Measurements from ENCODE around the gene CENPF. TPM values are rescaled to one million over a fixed set of nuclear protein-coding genes. Genes with fewer than 3 reads are reported as not detected.
A peak's percentile ranks its signal among the peaks of the same experiment; 100 is the strongest.

Gene CENPF
- total RNA-seq, 1 experiment from 2014 or later: 113 TPM

GRCh38 chr1:214660900-214661299 is 57.9 kb downstream of the CENPF start:
- no peaks in the 10 kb centered on the region for H3K27me3 ChIP-seq (ENCODE audit: insufficient read depth, low read length)
- no peaks in the 10 kb centered on the region for H3K9me3 ChIP-seq (ENCODE audit: control insufficient read depth, low read depth, low read length)
- Mint-ChIP-seq H3K36me3 (ENCODE audit: insufficient read depth in 1 of 3, low read depth in 3 of 3) (peaks cover 76 to 100% (median 94%) of the 10 kb centered on the region in 3 experiments), H3K9me3 (no peaks in the 10 kb centered on the region), H3K4me1 (no peaks in the 10 kb centered on the region), H3K27me3 (ENCODE audit: low read depth) (no peaks in the 10 kb centered on the region), H3K27ac (no peak overlapping the region; a peak in 1 of 7 replicates), H3K4me3 (no peak overlapping the region)
- no peak overlapping the region for H3K27ac ChIP-seq (ENCODE audit: insufficient read length, low read depth, low read length)
- no peak overlapping the region for H3K14ac ChIP-seq (ENCODE audit: insufficient read depth, low read length)
- no peak overlapping the region for H2BK5ac ChIP-seq (ENCODE audit: insufficient read length, low read length)
- no peaks in the 10 kb centered on the region for H3K4me1 ChIP-seq (ENCODE audit: insufficient read depth, low read length)
- H4K91ac ChIP-seq (ENCODE audit: insufficient read length, low read depth, low read length): no peak overlapping the region
- H3K23ac ChIP-seq (ENCODE audit: insufficient read length, low read depth, low read length): no peak overlapping the region
- no peak overlapping the region for H3K4ac ChIP-seq (ENCODE audit: low read depth, low read length)
- H3K9ac ChIP-seq (ENCODE audit: extremely low read depth, insufficient read length, low read length): no peak overlapping the region
- H3K18ac ChIP-seq (ENCODE audit: insufficient read length, low read depth, low read length): no peak overlapping the region
- no peak overlapping the region for H2BK20ac ChIP-seq (ENCODE audit: low read depth, low read length, poor library complexity, severe bottlenecking)
- no peak overlapping the region for H3T11ph ChIP-seq (ENCODE audit: low read length)
- no peaks in the 10 kb centered on the region for H3K79me2 ChIP-seq (ENCODE audit: insufficient read depth, low read length)
- no CpG with 5 or more reads among the region's 4 CpGs for WGBS (ENCODE audit: extremely low coverage, insufficient read length, low lambda C conversion rate)
- H4K20me1 ChIP-seq (ENCODE audit: control insufficient read depth, insufficient read depth, insufficient read length): no peaks in the 10 kb centered on the region
- DNase-seq: no peak
- no peak overlapping the region for H2BK120ac ChIP-seq (ENCODE audit: low read depth, low read length, poor library complexity, severe bottlenecking)
- H2BK15ac ChIP-seq (ENCODE audit: low read depth, low read length): no peak overlapping the region
- no peaks in the 10 kb centered on the region for H3K23me2 ChIP-seq (ENCODE audit: insufficient read length, low read depth, low read length, poor library complexity, severe bottlenecking)
- no peak overlapping the region for H3K4me2 ChIP-seq (ENCODE audit: insufficient read depth, insufficient read length, low read length)
- H3K56ac ChIP-seq (ENCODE audit: insufficient read length, low read depth, low read length): no peak overlapping the region
- no peak overlapping the region for H2AFZ ChIP-seq (ENCODE audit: low read length)
- peak; percentile 36; the same call in 2 of the 3 replicates for TF ChIP-seq CTCF (conservative IDR thresholded peaks at IDR 0.05)
- H3K79me1 ChIP-seq (ENCODE audit: insufficient read depth, low read depth, low read length, poor library complexity, severe bottlenecking): no peaks in the 10 kb centered on the region
- H4K5ac ChIP-seq (ENCODE audit: insufficient read length, low read depth, low read length): no peak overlapping the region
- H2BK12ac ChIP-seq (ENCODE audit: insufficient read length, low read depth, low read length): no peak overlapping the region
- no peak overlapping the region for H4K8ac ChIP-seq (replicated peaks; ENCODE audit: insufficient read length, low read depth, low read length)
- no peak overlapping the region for H2AK5ac ChIP-seq (ENCODE audit: insufficient read length, low read length)

All from H9 (cell line).